HG02885 (cell line): ENCODE data around the gene NUFIP2.
"Not testable (repeated sequence)": the region's sequence is repeated elsewhere in the genome, so short reads cannot be mapped to it uniquely, and the experiment has no call there.

Experiments used
- ATAC-seq: cut with Tn5 transposase; IDR thresholded peaks from one replicate; pipeline ENCODE4 v1.9.1; 2021; ENCODE audit warnings: mild to moderate bottlenecking; ENCODE audit not compliant: unreplicated experiment, poor library complexity

The NUFIP2 gene, protein sequence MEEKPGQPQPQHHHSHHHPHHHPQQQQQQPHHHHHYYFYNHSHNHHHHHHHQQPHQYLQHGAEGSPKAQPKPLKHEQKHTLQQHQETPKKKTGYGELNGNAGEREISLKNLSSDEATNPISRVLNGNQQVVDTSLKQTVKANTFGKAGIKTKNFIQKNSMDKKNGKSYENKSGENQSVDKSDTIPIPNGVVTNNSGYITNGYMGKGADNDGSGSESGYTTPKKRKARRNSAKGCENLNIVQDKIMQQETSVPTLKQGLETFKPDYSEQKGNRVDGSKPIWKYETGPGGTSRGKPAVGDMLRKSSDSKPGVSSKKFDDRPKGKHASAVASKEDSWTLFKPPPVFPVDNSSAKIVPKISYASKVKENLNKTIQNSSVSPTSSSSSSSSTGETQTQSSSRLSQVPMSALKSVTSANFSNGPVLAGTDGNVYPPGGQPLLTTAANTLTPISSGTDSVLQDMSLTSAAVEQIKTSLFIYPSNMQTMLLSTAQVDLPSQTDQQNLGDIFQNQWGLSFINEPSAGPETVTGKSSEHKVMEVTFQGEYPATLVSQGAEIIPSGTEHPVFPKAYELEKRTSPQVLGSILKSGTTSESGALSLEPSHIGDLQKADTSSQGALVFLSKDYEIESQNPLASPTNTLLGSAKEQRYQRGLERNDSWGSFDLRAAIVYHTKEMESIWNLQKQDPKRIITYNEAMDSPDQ

DNA sequence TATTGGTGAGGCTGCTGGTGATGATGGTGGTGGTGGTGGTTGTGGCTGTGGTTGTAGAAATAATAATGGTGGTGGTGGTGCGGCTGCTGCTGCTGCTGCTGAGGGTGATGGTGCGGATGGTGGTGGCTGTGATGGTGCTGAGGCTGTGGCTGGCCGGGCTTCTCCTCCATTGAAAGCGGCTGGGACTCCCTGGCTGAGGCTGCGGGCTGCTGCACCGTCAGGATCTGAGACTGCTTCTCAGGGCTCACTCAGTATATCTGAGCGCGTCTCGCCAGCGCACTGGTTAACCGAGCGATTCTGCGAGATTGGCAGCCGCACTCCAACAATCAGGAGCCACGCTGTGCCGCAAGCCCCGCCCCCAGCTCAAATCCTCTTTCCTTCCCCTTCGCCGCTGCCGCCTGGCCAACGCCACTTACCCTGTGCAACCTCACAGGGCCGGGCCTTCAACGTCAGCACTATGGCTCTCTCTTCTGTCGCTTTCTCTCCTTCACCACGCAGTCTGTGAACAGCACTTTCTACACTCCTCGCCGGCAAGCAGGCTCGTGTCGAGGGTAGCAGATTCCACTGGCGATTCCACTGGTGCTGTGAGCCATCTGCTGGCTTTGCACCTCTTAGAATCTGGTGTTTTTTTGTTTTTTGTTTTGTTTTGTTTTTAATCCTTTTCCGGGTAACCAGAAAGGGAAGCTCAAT is at the start of gene NUFIP2:
Gene NUFIP2 (minus strand): TSS at position 259 of the 690 bp plus-strand sequence. CDS start 89 bp downstream, at position 170.
- ATAC-seq, result peak; percentile 77

DNA sequence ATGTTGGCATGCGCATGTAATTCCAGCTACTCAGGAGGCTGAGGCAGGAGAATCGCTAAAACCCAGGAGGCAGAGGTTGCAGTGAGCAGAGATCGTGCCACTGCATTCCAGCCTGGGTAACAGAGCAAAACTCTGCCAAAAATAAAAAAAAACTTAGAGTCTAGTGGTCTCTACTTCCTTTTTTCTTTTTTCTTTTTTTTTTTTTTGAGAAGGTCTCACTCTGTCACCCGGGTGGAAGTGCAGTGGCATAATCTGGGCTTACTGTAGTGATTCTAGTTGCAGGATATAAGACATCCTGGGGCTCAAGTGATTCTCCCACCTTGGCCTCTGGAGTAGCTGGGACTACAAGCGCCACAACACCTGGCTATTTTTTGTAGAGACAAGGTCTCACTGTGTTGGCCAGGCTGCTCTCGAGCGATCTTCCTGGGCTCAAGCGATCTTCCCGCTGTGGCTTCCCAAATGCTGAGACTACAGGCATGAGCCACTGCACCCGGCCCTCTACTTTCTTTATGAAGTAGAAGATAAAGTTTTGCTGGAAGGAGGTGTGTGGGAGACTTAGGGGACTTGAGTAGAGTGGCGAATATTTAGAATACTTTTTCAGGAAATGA is 48.3 kb upstream of the NUFIP2 start:
- no peak for ATAC-seq

DNA sequence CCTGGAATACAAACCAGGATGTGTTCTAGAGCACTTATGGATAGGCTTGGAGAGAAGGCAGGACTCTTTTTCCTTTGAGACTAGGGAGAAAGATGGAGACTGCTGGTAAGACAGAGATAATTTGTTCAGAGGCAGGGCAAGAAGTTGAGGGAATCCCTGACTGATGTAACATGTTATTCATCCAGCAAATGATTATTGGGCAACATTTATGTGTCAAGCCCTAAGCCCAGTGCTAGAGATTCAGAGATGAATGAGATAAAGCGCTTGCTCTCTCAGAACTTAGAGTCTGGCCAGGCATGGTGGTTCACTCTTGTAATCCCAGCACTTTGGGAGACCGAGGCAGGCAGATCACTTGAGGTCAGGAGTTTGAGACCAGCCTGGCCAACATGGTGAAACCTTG is 47.8 kb upstream of the NUFIP2 start:
- ATAC-seq, result no peak

DNA sequence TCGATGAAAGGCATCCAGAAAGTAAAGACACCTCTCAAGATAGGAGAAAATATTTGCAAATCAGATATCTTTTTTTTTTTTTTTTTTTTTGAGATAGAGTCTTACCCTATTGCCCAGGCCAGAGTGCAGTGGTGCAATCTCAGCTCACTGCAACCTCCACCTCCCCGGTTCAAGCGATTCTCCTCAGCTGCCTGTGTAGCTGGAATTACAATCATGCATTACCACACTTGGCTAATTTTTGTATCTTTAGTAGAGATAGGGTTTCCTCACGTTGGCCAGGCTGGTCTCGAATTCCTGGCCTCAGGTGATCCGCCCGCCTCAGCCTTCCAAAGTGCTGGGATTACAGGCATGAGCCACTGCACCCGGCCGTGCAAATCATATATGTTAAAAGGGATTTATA is 45.1 kb upstream of the NUFIP2 start:
- ATAC-seq, result not testable (repeated sequence)

DNA sequence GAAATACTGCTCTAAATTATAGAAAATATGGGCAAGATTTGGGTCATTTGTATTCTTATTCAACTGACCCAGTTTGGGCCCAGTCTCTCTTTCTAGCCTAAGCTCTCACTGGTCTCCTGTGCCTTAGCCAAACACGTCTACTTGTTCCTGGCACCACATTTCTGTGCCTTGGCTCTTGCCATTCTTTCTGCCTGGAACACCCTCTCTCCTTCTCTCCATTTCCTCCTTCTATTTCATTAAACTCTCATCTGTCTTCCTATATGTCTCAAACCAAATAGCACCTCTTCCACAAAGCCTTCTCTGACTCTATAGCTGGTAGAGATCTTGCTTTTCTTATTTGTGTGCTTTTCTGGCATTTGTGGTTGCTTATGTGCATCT is 37.7 kb upstream of the NUFIP2 start:
- ATAC-seq, result no peak

DNA sequence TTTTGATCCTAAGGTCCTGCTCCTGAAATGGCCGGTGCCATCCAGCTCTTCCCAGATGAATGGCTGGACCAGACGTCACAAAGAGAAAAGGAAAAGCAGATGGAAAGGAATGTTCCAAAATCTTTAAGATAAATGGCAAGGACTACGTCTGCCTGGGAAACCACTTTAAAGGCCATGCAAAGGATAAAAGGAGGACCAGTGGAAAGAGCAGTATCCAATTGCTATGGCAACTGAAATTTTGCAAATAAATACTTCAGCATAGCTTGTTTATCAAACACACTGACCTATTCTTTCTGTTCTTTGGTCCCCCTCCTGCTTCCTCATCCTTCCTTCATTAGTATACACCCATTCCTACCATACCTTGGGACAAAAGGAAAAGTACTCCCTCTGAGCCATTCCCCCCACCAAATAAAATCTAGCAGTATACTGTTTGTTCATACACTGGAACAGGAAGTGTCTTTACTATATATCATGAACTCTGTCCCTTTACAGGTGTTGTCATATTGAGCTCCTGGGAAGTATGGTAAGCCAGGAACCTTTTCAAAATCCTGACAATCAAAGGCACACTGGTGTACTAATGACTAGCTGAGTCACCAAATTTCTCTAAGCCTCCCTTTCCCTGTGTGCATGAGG is 37.2 kb upstream of the NUFIP2 start:
- ATAC-seq, result no peak

DNA sequence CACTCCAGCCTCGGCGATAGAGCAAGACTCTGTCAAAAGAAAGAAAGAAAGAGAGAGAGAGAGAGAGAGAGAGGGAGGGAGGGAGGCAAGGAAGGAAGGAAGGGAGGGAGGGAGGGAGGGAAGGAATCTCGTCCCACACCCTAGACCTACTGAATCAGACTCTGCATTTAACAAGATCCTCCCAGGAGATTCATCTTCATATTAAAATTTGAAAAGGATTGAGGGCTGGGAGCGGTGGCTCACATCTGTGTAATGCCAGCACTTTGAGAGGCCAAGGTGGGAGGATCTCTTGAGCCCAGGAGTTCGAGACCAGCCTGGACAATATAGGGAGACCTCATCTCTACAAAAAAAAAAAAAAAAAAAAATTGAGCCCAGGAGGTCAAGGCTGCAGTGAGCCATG is 33.5 kb upstream of the NUFIP2 start:
- no peak for ATAC-seq

DNA sequence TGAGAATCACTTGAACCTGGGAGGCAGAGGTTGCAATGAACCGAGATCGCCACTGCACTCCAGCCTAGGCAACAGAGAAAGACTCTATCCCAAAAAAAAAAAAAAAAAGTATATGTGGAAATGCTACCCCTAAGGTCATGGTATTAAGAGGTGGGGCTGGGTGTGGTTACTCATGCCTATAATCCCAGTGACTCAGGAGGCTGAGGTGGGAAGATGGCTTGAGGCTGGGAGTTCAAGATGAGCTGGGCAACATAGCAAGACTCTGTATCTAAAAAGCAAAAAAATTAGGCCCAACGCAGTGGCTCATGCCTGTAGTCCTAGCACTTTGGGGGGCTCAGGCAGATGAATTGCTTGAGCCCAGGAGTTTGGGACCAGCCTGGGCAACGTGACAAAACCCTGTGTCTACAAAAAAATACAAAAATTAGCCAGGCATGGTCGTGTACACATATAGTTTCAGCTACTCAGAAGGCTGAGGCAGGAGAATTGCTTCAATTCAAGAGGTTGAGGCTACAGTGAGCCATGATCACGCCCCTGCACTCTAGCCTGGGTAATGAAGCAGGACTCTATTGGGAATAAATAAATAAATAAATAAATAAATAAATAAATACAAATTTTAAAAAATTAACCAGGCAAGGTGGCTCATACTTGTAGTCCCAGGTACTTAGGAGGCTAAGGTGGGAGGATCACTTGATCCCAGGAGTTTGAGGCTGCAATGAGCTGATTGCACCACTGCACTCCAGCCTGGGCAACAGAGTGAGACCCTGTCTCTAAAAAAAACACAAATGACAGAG is 32.3 kb upstream of the NUFIP2 start:
- no peak for ATAC-seq

DNA sequence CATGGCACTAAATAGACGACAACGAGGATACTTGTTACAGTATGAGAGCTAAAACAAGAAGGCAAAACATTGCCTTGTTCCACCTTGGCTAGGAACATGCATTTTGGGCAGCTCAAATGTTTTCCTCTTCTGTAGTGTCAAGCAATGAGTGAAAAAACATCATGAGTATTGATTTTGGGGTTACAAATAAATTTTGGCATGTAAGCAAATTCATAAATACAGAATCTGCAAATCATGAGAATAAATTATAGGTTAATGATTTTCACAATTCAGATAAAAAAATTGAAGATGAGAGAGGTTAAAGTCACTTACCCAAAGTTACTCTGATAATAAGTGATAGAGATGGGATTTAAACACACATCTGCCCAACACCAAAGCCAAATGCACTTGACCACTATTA is 28.4 kb upstream of the NUFIP2 start:
- no peak for ATAC-seq

DNA sequence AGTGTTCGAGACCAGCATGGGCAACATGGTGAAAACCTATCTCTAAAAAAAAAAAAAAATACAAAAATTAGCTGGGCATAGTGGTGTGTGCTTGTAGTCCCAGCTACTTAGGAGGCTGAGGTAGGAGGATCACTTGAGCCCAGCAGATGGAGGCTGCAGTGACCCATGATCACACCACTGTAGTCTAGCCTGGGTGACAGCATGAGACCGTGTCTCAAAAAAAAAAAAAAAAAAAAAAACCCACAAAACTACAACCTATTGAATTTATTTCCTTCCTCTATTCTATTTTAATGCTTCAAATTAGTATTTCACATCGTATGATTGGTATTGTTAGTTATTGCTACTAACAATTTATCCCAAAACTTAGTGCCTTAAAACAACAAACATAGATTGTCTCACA is 9.4 kb upstream of the NUFIP2 start:
- ATAC-seq, result no peak

DNA sequence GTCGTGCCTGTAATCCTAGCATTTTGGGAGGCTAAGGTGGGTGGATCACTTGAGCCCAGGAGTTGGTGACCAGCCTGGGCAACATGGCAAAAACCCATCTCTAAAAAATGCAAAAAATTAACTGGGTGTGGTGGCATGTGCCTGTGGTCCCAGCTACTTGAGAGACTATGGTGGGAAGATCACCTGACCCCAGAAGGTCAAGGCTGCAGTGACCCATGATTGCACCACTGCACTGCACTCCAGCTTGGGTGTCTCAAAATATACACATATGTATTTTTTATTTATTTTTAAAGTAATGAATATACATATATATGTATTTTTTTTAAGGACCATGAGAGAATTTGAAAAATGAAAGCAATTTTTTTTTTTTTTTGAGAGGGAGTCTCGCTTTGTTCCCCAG is 5.1 kb upstream of the NUFIP2 start:
- ATAC-seq, result no peak

DNA sequence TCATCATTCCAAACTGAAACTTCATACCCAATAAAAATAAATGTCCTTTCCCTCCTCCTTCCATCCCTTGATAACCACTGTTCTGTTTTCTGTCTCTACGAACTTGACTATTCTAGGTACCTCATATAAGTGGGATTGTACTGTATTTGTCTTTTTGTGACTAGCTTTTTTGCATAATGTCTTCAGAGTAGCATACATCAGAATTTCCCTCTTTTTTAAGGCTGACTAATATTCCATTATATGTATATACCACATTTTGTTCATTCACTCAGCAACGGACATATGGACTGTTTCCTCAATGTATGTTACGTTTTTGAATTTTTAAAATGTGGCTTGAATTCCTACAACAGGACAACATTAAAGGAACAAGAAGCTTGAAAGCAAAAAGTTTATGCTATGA is 1.5 kb upstream of the NUFIP2 start:
- no peak for ATAC-seq

DNA sequence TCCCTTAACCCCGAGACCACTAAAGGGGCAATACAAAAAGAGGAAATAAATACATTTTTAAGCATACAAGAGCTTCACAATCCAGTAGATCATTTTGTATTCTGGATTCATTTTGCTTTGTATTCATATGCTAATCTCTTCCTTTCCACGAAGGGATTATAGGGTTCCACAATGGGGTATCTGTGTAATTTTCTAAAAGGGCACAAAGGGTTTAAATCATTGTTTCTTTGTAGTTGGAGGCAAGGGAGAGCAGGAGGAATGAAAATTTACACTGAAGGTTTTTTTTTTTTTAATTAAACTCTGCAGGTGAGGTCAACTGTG is 592 bp upstream of the NUFIP2 start:
- no peak for ATAC-seq

DNA sequence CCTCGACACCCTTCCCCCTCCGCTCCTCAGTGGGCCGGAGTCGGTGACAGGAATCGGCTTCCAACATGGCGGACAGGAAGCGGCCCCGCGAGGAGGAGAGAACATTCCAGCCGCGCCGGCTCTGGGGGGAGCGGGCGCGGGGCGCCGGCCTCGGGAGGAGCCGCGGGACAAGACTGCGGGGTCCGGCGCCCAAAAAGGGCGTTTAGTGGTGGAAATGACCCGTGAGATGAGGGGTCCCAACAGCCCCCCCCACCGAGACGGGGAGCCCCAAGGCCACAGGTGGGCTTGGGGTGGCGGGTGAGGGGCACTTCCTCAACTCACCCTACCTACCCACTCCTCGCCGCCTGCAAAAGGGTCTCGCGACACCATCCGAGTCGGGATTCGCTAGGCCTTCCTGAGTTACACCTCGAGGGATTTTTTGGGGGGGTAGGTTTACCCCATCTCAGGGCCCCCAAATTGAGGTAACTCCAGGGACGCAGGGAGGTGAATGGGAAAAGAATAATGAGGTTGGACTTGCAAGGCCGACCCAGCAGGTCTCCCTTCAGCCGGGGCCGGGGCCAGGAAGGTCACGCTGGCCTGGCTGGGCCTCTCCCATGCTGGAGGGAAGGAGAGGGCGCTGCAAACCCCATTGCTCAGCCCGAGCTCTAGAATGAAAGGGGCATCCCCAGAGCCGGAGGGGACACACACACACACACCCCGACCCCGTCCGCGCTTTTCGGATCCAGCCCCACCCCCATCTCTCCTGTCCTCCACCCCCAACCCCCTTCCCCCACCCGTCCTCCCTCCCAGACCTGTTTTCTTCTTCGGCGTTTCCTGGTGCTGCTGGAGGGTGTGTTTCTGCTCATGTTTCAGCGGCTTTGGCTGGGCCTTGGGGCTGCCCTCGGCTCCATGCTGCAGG is 707 bp downstream of the NUFIP2 start:
- peak; percentile 30 for ATAC-seq

DNA sequence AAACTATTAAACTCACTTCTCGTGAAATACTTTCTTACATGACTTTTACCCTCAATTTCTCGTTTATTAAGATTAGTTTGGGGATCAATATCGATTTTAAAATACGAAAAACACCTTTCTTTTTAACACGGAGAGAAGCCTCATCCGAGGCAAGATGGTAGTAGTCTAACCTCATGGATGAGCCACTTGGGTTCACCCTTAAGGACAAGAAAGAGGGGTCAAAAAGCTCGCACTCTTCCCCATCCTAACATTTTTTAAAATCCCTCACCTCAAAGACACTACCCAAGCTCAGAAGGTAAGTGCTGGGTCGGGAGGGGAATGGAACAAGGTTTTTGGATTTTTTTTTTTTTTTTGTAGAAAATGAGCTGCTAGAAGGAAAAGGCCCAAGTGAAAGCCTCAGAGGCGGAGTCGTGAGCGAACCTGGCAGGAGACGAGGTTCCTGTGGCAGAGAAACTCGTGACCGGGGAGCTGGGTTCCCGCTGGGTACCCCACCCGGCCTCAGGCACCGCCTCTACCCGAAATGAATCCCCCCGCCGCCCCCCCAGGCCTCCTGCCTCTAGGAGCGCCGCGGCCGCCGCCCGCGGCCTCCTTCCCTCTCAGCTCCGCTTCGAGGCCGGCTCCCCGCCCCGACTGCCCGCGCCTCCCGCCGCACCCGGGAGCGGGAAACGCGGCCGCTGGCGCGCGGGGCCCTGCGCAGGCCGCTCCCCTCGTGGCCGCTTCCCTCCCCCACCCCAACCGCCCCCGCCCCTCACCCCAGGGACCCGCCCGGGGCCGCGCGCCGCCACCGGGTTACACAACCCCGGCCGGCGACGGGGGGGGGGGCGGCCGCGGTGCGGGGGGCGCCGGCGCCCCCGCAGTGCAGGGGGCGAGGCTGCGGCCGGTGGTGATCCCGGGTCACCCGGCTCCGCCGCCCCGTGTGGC is 1.6 kb downstream of the NUFIP2 start:
- ATAC-seq, result peak; percentile 23

DNA sequence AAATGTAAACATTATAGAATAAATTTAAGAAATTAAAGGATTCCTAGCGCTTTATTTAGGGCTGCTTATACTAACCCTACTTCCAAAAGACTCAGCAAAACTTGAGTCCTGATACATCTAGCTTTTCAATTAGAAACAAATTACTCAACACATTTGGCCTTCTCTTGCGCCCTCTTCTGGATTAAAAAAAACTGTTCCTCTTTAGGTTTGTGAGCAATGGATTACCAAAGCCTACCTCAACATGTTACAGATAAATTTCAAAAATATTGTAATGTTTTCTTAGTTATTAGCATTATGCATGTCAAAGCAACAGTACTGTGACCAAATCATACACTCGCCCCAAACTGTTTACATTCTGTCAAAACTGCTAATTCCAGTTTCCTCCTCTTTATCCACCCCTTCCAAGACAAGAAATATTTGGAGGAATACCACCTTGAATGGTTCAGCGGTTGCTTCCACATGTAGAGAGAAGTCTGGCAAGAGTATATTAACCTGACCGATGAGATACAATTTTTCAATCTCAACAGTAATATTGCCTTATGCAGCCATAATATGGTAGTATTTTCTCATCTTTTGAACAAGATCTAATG is 2.7 kb downstream of the NUFIP2 start:
- no peak for ATAC-seq

DNA sequence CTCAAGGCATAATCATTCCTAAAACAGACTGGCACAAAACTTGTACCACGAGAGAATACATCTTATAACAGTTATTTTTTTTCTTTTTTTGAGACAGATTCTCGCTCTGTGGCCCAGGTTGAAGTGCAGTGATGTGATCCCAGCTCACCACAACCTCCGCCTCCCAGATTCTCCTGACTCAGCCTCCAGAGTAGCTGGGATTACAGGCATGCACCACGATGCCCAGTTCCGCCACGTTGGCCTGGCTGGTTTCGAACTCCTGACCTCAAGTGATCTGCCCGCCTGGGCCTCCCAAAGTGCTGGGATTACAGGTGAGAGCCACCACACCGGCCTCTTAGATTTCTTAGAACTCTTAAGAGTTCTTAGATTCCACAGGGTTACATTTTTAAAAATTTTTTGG is 4.1 kb downstream of the NUFIP2 start:
- no peak for ATAC-seq
